Measurements from ENCODE around the gene HNRNPCL1.
"Not testable (repeated sequence)": the region's sequence is repeated elsewhere in the genome, so short reads cannot be mapped to it uniquely, and the experiment has no call there.

HNRNPCL1 gene

GRCh38 chr1:12848620-12849019, at the start of gene HNRNPCL1:
TSS of gene HNRNPCL1 (minus strand) at chr1:12848720. CDS start at chr1:12848289, 431 bp downstream.
- H3K27me3 ChIP-seq; H3K4me1 ChIP-seq; H3K36me3 ChIP-seq; H4K20me1 ChIP-seq; H3K9me3 ChIP-seq (replicated peaks in 1 of 11); H3K27ac ChIP-seq; H3K4me3 ChIP-seq; H3K9ac ChIP-seq; H3K4me2 ChIP-seq: not testable (repeated sequence)

DNA sequence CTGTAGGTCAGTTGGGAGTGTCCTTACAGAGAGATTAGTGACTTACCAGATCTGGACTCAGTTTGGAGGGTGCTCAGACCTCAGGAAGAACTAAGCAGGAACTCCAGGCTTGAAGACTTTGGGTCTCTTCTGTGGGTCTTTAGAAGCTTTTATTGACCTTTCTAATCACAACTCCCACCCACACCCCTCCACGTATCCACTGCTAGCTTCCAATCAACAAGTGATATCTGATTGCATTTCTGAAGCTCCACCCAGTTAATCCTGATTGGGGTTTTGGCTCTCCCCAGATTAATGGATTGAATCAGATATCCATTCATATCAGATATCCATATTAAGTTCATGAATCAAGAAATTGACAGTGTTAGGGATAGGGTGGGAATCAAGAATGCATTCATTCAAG, 49.6 kb upstream of the HNRNPCL1 start, which contains the start of gene PRAMEF10:
Gene PRAMEF10 (minus strand): TSS at position 101 of the 400 bp plus-strand sequence. CDS start 2,423 bp downstream, outside the sequence.
- not testable (repeated sequence) for H4K20me1 ChIP-seq; H3K27ac ChIP-seq; H3K9ac ChIP-seq; H3K4me3 ChIP-seq; H3K4me2 ChIP-seq; H3K4me1 ChIP-seq; H3K36me3 ChIP-seq; H3K9me3 ChIP-seq (replicated peaks in 1 of 11); H3K27me3 ChIP-seq

DNA sequence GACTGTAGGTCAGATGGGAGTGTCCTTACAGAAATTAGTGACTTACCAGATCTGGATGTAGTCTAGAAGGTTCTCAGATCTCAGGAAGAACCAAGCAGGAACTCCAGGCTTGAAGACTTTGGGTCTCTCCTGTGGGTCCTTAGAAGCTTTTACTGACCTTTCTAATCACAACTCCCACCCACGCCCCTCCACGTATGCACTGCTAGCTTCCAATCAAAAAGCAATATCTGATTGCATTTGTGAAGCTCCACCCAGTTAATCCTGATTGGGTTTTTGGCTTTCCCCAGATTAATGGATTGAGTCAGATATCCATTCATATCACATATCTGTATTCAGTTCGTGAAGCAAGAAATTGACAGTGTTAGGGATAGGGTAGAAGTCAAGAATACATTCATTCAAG, 37.6 kb upstream of the HNRNPCL1 start, which contains the start of gene PRAMEF4:
Gene PRAMEF4 (minus strand): TSS at position 101 of the 400 bp plus-strand sequence. CDS start 2,807 bp downstream, outside the sequence.
- not testable (repeated sequence) for H3K27me3 ChIP-seq; H3K4me1 ChIP-seq; H3K27ac ChIP-seq; H3K4me2 ChIP-seq; H3K4me3 ChIP-seq; H3K9me3 ChIP-seq (replicated peaks in 1 of 11); H3K9ac ChIP-seq; H4K20me1 ChIP-seq; H3K36me3 ChIP-seq

DNA sequence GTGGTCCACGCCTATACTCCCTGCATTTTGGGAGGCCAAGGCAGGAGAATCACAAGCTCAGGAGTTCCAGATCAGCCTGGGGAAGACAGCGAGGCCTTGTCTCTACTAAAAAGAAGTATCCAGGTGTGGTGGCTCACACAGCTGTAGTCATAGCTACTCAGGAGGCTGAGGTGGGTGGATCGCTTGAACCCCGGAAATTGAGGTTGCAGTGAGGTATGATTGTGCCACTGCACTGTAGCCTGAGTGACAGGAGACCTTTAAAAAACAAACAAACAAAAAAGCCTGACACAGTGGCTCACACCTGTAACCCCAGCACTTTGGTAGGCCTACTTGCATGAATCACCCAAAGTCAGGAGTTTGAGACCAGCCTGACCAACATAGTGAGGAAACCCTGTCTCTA, 29.9 kb upstream of the HNRNPCL1 start:
- not testable (repeated sequence) for H3K9ac ChIP-seq; H3K4me1 ChIP-seq; H4K20me1 ChIP-seq; H3K27me3 ChIP-seq; H3K9me3 ChIP-seq (replicated peaks in 1 of 11); H3K4me3 ChIP-seq; H3K4me2 ChIP-seq; H3K36me3 ChIP-seq; H3K27ac ChIP-seq

DNA sequence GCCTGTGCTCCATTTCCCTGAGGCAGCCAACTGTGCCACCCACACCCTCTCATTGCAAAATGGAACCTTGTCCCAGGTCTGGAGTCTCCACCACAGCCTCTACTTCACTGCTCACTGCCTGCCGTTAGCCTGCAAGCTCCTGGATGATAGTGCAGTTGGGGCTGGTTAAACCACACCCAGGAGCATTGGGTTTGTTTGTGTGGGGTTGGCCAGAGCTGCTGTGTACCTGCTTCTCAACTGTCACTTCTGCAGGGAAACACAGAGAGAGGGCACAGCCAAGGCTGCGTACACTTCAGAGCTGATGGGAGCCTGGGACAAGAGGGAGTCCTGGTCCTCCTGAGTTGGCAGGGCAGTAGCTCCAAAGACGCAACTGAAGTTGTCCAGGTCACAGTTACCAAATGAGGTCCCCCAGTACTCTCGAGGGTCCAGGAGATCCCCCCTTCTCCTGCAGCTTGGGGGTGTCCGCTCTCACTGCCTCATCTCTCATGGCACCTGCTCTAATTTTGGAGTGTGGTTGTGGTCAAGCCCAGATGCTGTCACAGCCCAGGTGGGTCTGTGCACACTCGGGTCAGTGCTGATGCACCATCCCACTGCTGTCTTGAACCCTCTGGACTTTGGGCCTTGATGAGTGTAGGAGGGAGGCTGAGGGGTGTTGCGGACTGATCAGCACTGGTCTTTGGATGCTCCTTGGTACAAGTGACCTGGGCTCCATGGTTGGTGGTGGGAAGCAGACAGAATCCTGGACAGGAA, 14.8 kb upstream of the HNRNPCL1 start:
- not testable (repeated sequence) for H3K36me3 ChIP-seq; H3K9me3 ChIP-seq (replicated peaks in 1 of 11); H3K27ac ChIP-seq; H3K27me3 ChIP-seq; H3K4me1 ChIP-seq; H3K9ac ChIP-seq; H4K20me1 ChIP-seq; H3K4me3 ChIP-seq; H3K4me2 ChIP-seq

DNA sequence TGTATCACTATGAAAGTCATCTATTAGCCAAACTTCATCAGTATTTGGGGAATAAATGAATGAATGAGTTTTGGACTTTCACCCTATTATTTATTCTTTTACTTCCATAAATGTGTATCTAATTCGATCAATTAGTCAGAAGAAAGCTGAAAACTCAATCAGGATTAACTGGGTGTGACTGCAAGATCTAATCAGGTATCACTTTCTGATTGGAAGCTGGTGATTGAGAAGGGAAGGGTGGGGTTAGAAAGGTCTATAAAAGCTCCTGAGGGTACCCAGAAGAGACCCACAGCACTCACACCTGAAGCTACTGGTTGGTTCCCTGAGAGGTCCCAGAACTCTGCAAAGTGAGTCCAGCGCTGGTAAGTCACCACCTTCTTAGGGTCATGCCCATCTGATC, 8.3 kb upstream of the HNRNPCL1 start, which contains the start of gene PRAMEF2:
Gene PRAMEF2 (plus strand): TSS at position 301 of the 400 bp plus-strand sequence. CDS start 1,924 bp downstream, outside the sequence.
- H3K36me3 ChIP-seq; H3K27me3 ChIP-seq; H3K9me3 ChIP-seq (replicated peaks in 1 of 11): not testable (repeated sequence)

GRCh38 chr1:12851779-12852178, 3.3 kb upstream of the HNRNPCL1 start:
- TF ChIP-seq Cebpa-rat (IDR thresholded peaks at IDR 0.05) = no peak
- Histone ChIP-seq H3K9me3 (replicated peaks in 1 of 11) (no peaks in the 10 kb centered on the region), H3K4me2 (no peak overlapping the region), H3K27ac (no peak overlapping the region), H3K9ac (no peak overlapping the region), H3K27me3 (no peaks in the 10 kb centered on the region), H3K4me3 (no peak overlapping the region), H3K36me3 (no peaks in the 10 kb centered on the region), H3K4me1 (no peaks in the 10 kb centered on the region), H4K20me1 (no peaks in the 10 kb centered on the region)

More for the DNA sequence above, 8.3 kb upstream of the HNRNPCL1 start, which contains the start of gene PRAMEF2:
- not testable (repeated sequence) for H3K4me3 ChIP-seq, H3K9ac ChIP-seq, H3K27ac ChIP-seq, H3K4me2 ChIP-seq, H3K4me1 ChIP-seq, H4K20me1 ChIP-seq

- H4K20me1 ChIP-seq; H3K36me3 ChIP-seq; H3K9ac ChIP-seq; H3K4me3 ChIP-seq; H3K4me2 ChIP-seq; H3K4me1 ChIP-seq; H3K9me3 ChIP-seq (replicated peaks in 1 of 11); H3K27me3 ChIP-seq; H3K27ac ChIP-seq: not testable (repeated sequence)
Measured at GRCh38 chr1:12833251-12833650, 15.3 kb downstream of the HNRNPCL1 start.

GRCh38 chr1:12831310-12831709, 17.2 kb downstream of the HNRNPCL1 start, which contains the start of gene PRAMEF11:
TSS of gene PRAMEF11 (minus strand) at chr1:12831410. CDS start at chr1:12828789, 2,621 bp downstream.
- H3K4me3 ChIP-seq; H3K9me3 ChIP-seq (replicated peaks in 1 of 11); H3K27ac ChIP-seq; H3K4me2 ChIP-seq; H3K36me3 ChIP-seq; H3K27me3 ChIP-seq; H3K4me1 ChIP-seq; H3K9ac ChIP-seq; H4K20me1 ChIP-seq: not testable (repeated sequence)

DNA sequence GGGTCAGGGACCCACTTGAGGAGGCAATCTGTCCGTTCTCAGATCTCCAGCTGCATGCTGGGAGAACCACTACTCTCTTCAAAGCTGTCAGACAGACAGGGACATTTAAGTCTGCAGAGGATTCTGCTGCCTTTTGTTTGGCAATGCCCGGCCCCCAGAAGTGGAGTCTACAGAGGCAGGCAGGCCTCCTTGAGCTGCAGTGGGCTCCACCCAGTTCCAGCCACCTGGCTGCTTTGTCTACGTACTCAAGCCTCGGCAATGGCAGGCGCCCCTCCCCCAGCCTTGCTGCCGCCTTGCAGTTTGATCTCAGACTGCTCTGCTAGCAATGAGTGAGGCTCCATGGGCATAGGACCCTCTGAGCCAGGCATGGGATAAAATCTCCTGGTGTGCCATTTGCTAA, 29.5 kb downstream of the HNRNPCL1 start:
- H3K36me3 ChIP-seq; H3K27me3 ChIP-seq; H3K9ac ChIP-seq; H3K4me2 ChIP-seq; H4K20me1 ChIP-seq; H3K27ac ChIP-seq; H3K9me3 ChIP-seq (replicated peaks in 1 of 11); H3K4me1 ChIP-seq; H3K4me3 ChIP-seq: not testable (repeated sequence)
